Measurements from ENCODE around the gene C1QTNF6.

C1QTNF6 gene

GRCh38 chr22:37228106-37229011, 40.3 kb upstream of the C1QTNF6 start:
- H3K36me3 Mint-ChIP-seq = peaks cover 43% of the 10 kb centered on the region
- H3K4me1 Mint-ChIP-seq = peaks cover 90% of the 10 kb centered on the region
- H3K27ac Mint-ChIP-seq = peak overlapping the region; percentile 90
- H3K4me3 Mint-ChIP-seq = peak overlapping the region; percentile 78
- no peaks in the 10 kb centered on the region for H3K9me3 Mint-ChIP-seq
- H3K27me3 Mint-ChIP-seq = no peaks in the 10 kb centered on the region

GRCh38 chr22:37226514-37226913, 38.5 kb upstream of the C1QTNF6 start:
- H3K4me3 Mint-ChIP-seq = peak overlapping the region; percentile 11
- H3K9me3 Mint-ChIP-seq = no peaks in the 10 kb centered on the region
- peaks cover 46% of the 10 kb centered on the region for H3K36me3 Mint-ChIP-seq

GRCh38 chr22:37226087-37226486, 38.0 kb upstream of the C1QTNF6 start:
- Mint-ChIP-seq H3K36me3 (peaks cover 46% of the 10 kb centered on the region), H3K9me3 (no peaks in the 10 kb centered on the region), H3K4me1 (peaks cover 90% of the 10 kb centered on the region), H3K4me3 (no peak overlapping the region), H3K27me3 (no peaks in the 10 kb centered on the region), H3K27ac (no peak overlapping the region)

More at GRCh38 chr22:37226514-37226913, 38.5 kb upstream of the C1QTNF6 start:
- Mint-ChIP-seq H3K4me1 (peaks cover 90% of the 10 kb centered on the region), H3K27ac (peak overlapping the region; percentile 83), H3K27me3 (no peaks in the 10 kb centered on the region)

- Mint-ChIP-seq H3K27ac (peak overlapping the region; percentile 53), H3K27me3 (no peaks in the 10 kb centered on the region), H3K36me3 (peaks cover 47% of the 10 kb centered on the region), H3K9me3 (peaks cover 5% of the 10 kb centered on the region), H3K4me3 (peak overlapping the region; percentile 49), H3K4me1 (peaks cover 90% of the 10 kb centered on the region)
These were observed 37.4 kb upstream of the C1QTNF6 start for GRCh38 chr22:37225481-37225880.

- H3K27me3 Mint-ChIP-seq = no peaks in the 10 kb centered on the region
- peaks cover 92% of the 10 kb centered on the region for H3K4me1 Mint-ChIP-seq
- no peak overlapping the region for H3K4me3 Mint-ChIP-seq
- peaks cover 5% of the 10 kb centered on the region for H3K9me3 Mint-ChIP-seq
- H3K36me3 Mint-ChIP-seq = peaks cover 47% of the 10 kb centered on the region
- peak overlapping the region; percentile 94 for H3K27ac Mint-ChIP-seq
These were observed 36.8 kb upstream of the C1QTNF6 start for GRCh38 chr22:37224757-37225420.

GRCh38 chr22:37223965-37224551, 36.0 kb upstream of the C1QTNF6 start:
- Mint-ChIP-seq H3K27ac (peak overlapping the region; percentile 94), H3K36me3 (peaks cover 43% of the 10 kb centered on the region)

GRCh38 chr22:37222440-37222971, 34.5 kb upstream of the C1QTNF6 start:
- Mint-ChIP-seq H3K36me3 (peaks cover 37% of the 10 kb centered on the region), H3K4me1 (peaks cover 92% of the 10 kb centered on the region), H3K27me3 (no peaks in the 10 kb centered on the region), H3K27ac (peak overlapping the region; percentile 96), H3K9me3 (peaks cover 5% of the 10 kb centered on the region), H3K4me3 (peak overlapping the region; percentile 47)

More at GRCh38 chr22:37223965-37224551, 36.0 kb upstream of the C1QTNF6 start:
- Mint-ChIP-seq H3K9me3 (peaks cover 5% of the 10 kb centered on the region), H3K4me3 (peak overlapping the region; percentile 66), H3K27me3 (no peaks in the 10 kb centered on the region), H3K4me1 (peaks cover 92% of the 10 kb centered on the region)

GRCh38 chr22:37221424-37222333, 33.6 kb upstream of the C1QTNF6 start:
- no peaks in the 10 kb centered on the region for H3K27me3 Mint-ChIP-seq
- H3K9me3 Mint-ChIP-seq = peaks cover 5% of the 10 kb centered on the region
- H3K4me1 Mint-ChIP-seq = peaks cover 100% of the 10 kb centered on the region
- peak overlapping the region; percentile 60 for H3K4me3 Mint-ChIP-seq
- peaks cover 38% of the 10 kb centered on the region for H3K36me3 Mint-ChIP-seq
- peak overlapping the region; percentile 96 for H3K27ac Mint-ChIP-seq

- H3K27ac Mint-ChIP-seq = peak overlapping the region; percentile 97
- H3K4me1 Mint-ChIP-seq = peaks cover 98% of the 10 kb centered on the region
- no peaks in the 10 kb centered on the region for H3K27me3 Mint-ChIP-seq
- peaks cover 29% of the 10 kb centered on the region for H3K36me3 Mint-ChIP-seq
- H3K9me3 Mint-ChIP-seq = peaks cover 5% of the 10 kb centered on the region
- H3K4me3 Mint-ChIP-seq = peak overlapping the region; percentile 68
These were observed 32.5 kb upstream of the C1QTNF6 start for GRCh38 chr22:37220543-37220981.

GRCh38 chr22:37219533-37219932, 31.5 kb upstream of the C1QTNF6 start:
- peaks cover 23% of the 10 kb centered on the region for H3K36me3 Mint-ChIP-seq
- peaks cover 98% of the 10 kb centered on the region for H3K4me1 Mint-ChIP-seq
- H3K9me3 Mint-ChIP-seq = peaks cover 5% of the 10 kb centered on the region
- peak overlapping the region; percentile 68 for H3K4me3 Mint-ChIP-seq
- peak overlapping the region; percentile 96 for H3K27ac Mint-ChIP-seq
- no peaks in the 10 kb centered on the region for H3K27me3 Mint-ChIP-seq

GRCh38 chr22:37218771-37219411, 30.8 kb upstream of the C1QTNF6 start:
- Mint-ChIP-seq H3K27me3 (no peaks in the 10 kb centered on the region), H3K9me3 (peaks cover 5% of the 10 kb centered on the region), H3K4me3 (peak overlapping the region; percentile 68), H3K36me3 (peaks cover 19% of the 10 kb centered on the region), H3K4me1 (peaks cover 97% of the 10 kb centered on the region), H3K27ac (peak overlapping the region; percentile 96)

GRCh38 chr22:37218399-37218770, 30.3 kb upstream of the C1QTNF6 start:
- Mint-ChIP-seq H3K27me3 (no peaks in the 10 kb centered on the region), H3K4me1 (peaks cover 96% of the 10 kb centered on the region), H3K36me3 (peaks cover 16% of the 10 kb centered on the region), H3K4me3 (peak overlapping the region; percentile 68), H3K9me3 (peaks cover 5% of the 10 kb centered on the region), H3K27ac (peak overlapping the region; percentile 88)

GRCh38 chr22:37215890-37216289, 27.8 kb upstream of the C1QTNF6 start:
- H3K4me3 Mint-ChIP-seq = no peak overlapping the region

GRCh38 chr22:37214731-37215030, 26.6 kb upstream of the C1QTNF6 start:
- Mint-ChIP-seq H3K27me3 (no peaks in the 10 kb centered on the region), H3K4me1 (peaks cover 72% of the 10 kb centered on the region), H3K27ac (peak overlapping the region; percentile 30), H3K4me3 (no peak overlapping the region), H3K9me3 (no peaks in the 10 kb centered on the region), H3K36me3 (peaks cover 5% of the 10 kb centered on the region)

More at GRCh38 chr22:37215890-37216289, 27.8 kb upstream of the C1QTNF6 start:
- H3K27ac Mint-ChIP-seq = peak overlapping the region; percentile 42
- peaks cover 3% of the 10 kb centered on the region for H3K9me3 Mint-ChIP-seq
- peaks cover 8% of the 10 kb centered on the region for H3K36me3 Mint-ChIP-seq
- H3K4me1 Mint-ChIP-seq = peaks cover 77% of the 10 kb centered on the region
- H3K27me3 Mint-ChIP-seq = no peaks in the 10 kb centered on the region

Measured in activated naive CD4-positive, alpha-beta T cell treated with anti-CD3 and anti-CD28 coated beads, Interleukin-2, amount 50 U/mL, for 24 hours (primary cell).